Fibroblast of villous mesenchyme (primary cell): ENCODE data around the gene SOX6. TPM values are rescaled to one million over a fixed set of nuclear protein-coding genes. Genes with fewer than 3 reads are reported as not detected.

Experiments
- DNase-seq: peaks from one replicate; pipeline ENCODE4 v3.0.0-alpha.2; 2010; ENCODE audit warnings: low read depth
- H3K4me3 ChIP-seq: 2 replicates; pipeline ENCODE4 v1.5.1; 2011; ENCODE audit warnings: low read depth, mild to moderate bottlenecking, low read length
- total RNA-seq: library from RNA; depleted of rRNA; stranded (reverse); fragments of >200 nt; gene quantifications from 2 replicates; pipeline ENCODE4 v1.2.3, GENCODE V29; 2012
- TF ChIP-seq, protein P1 (sequence below): IDR thresholded peaks from 2 replicates; pipeline ENCODE4 v1.5.1; 2012; ENCODE audit warnings: low read depth, mild to moderate bottlenecking, low read length; ENCODE audit not compliant: insufficient read depth

The SOX6 gene
- total RNA-seq, 1 donor = 22.0 TPM

- TF ChIP-seq, protein P1, sequence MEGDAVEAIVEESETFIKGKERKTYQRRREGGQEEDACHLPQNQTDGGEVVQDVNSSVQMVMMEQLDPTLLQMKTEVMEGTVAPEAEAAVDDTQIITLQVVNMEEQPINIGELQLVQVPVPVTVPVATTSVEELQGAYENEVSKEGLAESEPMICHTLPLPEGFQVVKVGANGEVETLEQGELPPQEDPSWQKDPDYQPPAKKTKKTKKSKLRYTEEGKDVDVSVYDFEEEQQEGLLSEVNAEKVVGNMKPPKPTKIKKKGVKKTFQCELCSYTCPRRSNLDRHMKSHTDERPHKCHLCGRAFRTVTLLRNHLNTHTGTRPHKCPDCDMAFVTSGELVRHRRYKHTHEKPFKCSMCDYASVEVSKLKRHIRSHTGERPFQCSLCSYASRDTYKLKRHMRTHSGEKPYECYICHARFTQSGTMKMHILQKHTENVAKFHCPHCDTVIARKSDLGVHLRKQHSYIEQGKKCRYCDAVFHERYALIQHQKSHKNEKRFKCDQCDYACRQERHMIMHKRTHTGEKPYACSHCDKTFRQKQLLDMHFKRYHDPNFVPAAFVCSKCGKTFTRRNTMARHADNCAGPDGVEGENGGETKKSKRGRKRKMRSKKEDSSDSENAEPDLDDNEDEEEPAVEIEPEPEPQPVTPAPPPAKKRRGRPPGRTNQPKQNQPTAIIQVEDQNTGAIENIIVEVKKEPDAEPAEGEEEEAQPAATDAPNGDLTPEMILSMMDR = no peak
Observed at GRCh38 chr11:16287630-16288280, 68.6 kb downstream of the SOX6 start.

DNA sequence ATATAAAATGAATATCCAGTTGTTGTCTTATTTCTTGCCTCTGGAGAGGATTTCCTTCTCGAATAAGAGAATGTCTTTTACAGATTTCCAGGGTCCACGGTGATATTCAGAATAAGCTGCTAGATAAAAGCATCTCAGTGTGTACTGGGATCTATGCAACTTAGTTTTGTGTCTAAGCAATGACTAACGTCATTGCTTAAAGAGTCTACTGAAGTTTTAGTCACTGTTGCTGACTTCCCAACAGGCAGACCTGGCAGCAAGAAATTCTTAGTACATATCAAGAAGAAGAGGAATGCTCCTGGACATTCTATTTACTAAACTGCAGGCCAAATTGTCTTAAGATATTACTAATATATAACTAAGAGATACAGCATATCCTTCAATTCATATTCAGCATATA is 70.3 kb downstream of the SOX6 start:
- no peak for DNase-seq
- H3K4me3 ChIP-seq = no peak overlapping the region
- TF ChIP-seq, protein P1 = no peak

More at GRCh38 chr11:16287630-16288280, 68.6 kb downstream of the SOX6 start:
- no peak overlapping the region for H3K4me3 ChIP-seq
- no peak for DNase-seq

DNA sequence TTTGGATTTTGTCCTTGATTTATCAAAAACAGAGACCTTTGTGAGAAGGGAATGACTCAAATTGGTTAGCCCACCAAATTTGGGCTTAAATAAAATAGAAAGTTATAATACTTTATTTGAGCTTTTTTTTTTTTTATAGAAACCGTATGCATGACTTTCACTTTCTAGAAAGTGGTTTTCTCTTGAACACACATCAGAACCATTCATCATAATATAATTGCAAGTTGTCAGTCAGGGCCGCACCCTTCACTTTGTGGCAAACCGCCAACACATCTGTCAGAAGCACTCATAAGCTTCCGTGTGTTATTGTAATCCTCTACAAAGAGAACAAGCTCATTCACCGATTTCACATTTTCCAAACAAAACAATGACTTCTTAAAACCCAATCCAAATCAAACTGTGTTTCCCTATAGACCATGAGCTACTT is 76.1 kb downstream of the SOX6 start:
- TF ChIP-seq, protein P1 = no peak
- H3K4me3 ChIP-seq = no peak overlapping the region
- DNase-seq = no peak

DNA sequence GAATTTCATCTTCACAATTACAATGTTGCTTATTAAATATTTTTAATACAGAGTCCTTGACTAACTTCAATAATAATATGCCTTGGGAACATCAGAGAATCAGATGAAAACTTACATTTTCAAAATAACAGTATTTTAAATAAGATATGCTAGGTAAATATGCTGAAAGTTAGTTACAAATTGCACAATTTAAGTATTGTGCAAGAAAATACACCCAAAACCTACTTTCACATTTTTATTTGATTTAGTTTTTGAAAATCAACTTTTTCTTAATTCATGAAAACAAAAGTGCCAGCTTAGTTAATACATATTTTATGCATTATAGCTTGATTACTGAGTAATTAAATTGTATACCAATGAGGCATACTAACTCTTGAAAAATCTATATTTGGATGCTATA is 76.8 kb downstream of the SOX6 start:
- H3K4me3 ChIP-seq = no peak overlapping the region
- DNase-seq = no peak
- TF ChIP-seq, protein P1 = no peak

- DNase-seq = no peak
- TF ChIP-seq, protein P1 = no peak
- H3K4me3 ChIP-seq = no peak overlapping the region
Observed at GRCh38 chr11:16278979-16279378, 77.4 kb downstream of the SOX6 start.

- DNase-seq = no peak
- no peak overlapping the region for H3K4me3 ChIP-seq
- TF ChIP-seq, protein P1 = no peak
Observed at GRCh38 chr11:16278273-16278672, 78.1 kb downstream of the SOX6 start.

DNA sequence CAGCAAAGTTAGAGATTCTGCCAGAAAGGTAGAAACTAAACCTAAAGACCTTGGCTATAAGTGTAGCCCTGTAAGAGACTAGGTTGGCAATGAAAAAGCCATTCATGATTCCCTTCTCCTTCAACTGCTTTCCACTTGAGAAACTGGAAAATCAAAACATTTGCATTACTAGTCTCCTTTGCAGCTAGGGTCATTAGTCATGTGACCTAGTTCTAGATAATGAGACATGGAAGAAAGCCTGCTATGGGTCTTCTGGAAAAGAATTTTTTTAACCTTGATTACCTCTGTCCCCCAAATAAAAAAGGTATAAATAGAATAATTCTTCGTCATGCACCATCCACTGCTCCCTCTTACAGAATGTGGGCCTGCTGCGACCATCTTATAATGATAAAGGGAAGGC is 80.1 kb downstream of the SOX6 start:
- no peak overlapping the region for H3K4me3 ChIP-seq
- DNase-seq = no peak
- TF ChIP-seq, protein P1 = no peak
